GM12801 (cell line): ENCODE measurements around the gene TMEM191C.
"Not testable (repeated sequence)": the region's sequence is repeated elsewhere in the genome, so short reads cannot be mapped to it uniquely, and the experiment has no call there.

ENCODE experiments used
- TF ChIP-seq, protein P1 (sequence below): IDR thresholded peaks from one replicate; pipeline ENCODE4 v1.5.1; 2011; ENCODE audit warnings: control low read depth; ENCODE audit not compliant: insufficient read length; ENCODE audit errors: extremely low read depth

The TMEM191C gene

DNA sequence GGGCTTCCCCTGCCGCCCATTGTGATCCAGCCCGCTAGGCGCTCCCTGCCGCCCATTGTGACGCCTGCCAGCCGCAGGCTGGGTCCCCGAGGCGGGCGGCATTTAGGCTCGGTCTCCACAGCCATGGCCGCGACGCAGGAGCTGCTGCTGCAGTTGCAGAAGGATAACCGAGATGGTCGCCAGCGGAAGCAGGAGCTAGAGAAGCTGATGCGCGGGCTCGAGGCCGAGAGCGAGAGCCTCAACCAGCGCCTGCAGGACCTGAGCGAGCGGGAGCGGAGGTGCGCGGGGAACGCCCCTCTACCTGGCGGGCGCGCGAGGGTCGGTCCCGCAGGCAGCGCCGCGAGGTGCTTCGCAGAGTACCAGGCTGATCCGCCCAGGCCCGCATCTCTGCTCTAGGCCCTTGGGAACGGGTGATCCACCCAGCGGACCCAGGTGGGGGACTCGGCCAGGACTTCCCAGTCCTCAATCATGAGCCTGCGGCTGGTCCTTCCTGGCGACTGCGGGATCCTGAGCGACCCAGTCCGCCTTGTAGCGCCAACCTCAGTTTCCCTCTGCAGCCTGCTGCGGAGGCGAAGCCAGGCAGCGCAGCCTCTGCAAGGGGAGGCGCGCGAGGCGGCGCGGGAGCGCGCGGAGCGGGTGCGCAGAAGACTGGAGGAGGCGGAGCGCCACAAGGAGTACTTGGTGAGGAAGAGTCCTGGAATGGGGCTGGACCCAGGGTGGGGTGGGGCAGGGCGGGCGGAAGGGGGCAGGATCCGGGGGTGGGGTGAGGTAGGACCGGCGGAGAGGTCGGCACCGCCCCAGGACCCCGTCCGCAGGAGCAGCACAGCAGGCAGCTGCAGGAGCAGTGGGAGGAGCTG lies at the start of gene TMEM191C:
Gene TMEM191C, plus strand, starts transcription at position 51 of the 857 bp plus-strand sequence. Its CDS starts 73 bp downstream, at position 124.
- TF ChIP-seq, protein P1, sequence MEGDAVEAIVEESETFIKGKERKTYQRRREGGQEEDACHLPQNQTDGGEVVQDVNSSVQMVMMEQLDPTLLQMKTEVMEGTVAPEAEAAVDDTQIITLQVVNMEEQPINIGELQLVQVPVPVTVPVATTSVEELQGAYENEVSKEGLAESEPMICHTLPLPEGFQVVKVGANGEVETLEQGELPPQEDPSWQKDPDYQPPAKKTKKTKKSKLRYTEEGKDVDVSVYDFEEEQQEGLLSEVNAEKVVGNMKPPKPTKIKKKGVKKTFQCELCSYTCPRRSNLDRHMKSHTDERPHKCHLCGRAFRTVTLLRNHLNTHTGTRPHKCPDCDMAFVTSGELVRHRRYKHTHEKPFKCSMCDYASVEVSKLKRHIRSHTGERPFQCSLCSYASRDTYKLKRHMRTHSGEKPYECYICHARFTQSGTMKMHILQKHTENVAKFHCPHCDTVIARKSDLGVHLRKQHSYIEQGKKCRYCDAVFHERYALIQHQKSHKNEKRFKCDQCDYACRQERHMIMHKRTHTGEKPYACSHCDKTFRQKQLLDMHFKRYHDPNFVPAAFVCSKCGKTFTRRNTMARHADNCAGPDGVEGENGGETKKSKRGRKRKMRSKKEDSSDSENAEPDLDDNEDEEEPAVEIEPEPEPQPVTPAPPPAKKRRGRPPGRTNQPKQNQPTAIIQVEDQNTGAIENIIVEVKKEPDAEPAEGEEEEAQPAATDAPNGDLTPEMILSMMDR = not testable (repeated sequence)

DNA sequence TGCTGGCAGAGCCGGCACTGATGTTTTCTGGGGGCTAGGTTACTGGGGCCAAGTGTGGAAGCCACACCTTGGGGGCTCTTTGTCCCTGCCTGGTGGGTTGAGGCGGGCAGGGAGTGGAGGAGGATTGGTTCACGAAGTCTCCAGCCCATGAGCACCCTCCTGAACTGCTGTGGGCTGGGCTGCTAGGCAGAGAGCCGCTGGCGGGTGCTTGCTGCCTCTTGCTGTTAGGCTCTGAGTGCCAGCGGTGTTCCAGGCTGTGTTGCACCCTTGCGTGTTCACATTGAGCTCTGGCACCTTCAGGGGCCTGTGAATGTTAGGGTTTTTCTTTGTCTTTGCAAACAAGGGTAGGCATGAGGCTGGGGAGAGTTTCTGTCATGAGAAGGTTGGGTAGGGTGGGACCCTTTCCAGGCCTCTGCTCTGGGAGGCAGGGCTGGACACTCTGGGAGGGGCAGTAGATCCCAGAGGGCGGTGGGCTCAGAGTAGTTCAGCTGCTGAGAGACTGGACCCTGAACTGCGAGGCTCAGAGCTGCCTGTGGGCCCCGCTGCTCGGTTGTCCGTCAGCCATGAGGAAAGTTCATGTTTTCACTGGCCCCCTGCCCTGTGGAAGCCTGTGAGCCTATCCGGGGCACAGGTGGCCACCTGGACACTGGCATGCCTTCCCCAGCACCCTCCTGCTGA lies 24.0 kb upstream of the TMEM191C start:
- TF ChIP-seq, protein P1 = no peak

- TF ChIP-seq, protein P1 = no peak
These were observed 23.3 kb upstream of the TMEM191C start for GRCh38 chr22:21443735-21444421.

GRCh38 chr22:21444701-21445436 lies 22.3 kb upstream of the TMEM191C start:
- TF ChIP-seq, protein P1 = no peak

GRCh38 chr22:21445437-21446127 lies 21.6 kb upstream of the TMEM191C start:
- TF ChIP-seq, protein P1 = no peak

GRCh38 chr22:21446128-21446826 lies 20.9 kb upstream of the TMEM191C start:
- TF ChIP-seq, protein P1 = no peak
